Cardiac ventricle fibroblast (primary cell): ENCODE results near the gene EIF4A3. TPM values are rescaled to one million over a fixed set of nuclear protein-coding genes. Genes with fewer than 3 reads are reported as not detected.

Source experiments
- total RNA-seq: library from RNA; depleted of rRNA; stranded (reverse); fragments of >200 nt; gene quantifications from 2 replicates; pipeline ENCODE4 v1.2.3, GENCODE V29; 2015

The EIF4A3 gene
- 59.5 and 64.0 TPM in 2 replicates for total RNA-seq

GRCh38 chr17:80147035-80147822 is at the start of gene EIF4A3:
EIF4A3 (minus strand) TSS chr17:80147128; CDS start chr17:80146961, 167 bp downstream.

DNA sequence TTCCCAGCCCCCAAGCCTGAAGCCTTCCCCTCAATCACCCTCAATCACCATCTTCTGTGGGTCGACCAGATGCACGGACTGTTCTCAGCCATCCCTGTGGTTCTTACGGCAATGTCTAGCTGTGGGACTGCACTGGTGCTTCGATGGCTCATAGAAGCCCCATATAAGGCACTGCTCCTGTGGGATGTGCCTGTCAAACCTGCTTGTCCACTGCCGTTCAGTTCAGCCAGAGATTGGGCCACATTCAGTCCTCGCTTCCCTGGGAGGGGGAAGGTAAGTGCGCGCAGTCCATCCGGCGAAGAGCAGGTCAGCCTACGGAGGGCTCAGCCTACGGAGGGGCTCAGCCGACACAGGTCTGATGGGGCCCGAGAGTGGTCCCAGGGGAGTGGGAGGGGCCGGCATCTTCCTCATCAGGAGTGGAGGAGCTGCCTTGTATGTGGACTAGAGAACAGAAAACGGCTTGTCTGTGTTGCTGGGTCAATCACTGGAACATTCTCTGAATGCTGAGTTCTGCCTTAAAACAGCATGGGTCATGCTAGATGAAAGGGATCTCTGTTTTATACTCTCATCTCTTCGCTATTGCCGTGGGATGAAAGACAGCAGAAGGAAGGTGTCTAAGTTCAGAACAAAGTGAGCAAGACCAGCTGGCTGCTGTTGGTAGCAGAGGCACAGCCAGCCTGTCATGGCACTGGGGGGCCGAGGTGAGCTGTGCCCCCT is 23.0 kb upstream of the EIF4A3 start, which contains the start of gene CARD14:
TSS of gene CARD14 (plus strand) at position 247 of the 717 bp plus-strand sequence. CDS start 11,409 bp downstream, outside the sequence.

DNA sequence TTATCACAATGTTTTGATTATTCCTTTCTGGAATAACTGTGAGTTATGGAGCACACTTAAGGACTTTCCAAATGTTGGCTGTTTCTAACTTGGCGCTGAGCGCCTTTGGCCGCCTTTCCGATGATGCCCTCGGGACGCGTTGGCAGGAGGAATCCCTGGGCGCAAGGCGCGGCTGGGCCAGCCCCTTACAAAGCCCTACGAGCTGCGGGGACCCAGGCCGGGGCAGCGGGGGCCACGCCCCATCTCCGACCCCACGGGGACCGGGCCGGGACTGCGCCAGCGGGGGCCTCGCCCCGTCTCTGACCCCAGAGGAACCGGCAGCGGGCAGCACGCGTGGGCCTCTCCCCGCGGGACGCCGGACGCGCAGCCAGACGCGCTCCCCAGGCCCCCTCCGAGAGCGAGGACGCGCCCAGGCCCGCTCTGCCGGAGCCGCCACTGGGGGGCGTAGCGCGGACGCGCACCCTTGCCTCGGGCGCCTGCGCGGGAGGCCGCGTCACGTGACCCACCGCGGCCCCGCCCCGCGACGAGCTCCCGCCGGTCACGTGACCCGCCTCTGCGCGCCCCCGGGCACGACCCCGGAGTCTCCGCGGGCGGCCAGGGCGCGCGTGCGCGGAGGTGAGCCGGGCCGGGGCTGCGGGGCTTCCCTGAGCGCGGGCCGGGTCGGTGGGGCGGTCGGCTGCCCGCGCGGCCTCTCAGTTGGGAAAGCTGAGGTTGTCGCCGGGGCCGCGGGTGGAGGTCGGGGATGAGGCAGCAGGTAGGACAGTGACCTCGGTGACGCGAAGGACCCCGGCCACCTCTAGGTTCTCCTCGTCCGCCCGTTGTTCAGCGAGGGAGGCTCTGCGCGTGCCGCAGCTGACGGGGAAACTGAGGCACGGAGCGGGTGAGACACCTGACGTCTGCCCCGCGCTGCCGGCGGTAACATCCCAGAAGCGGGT is 45.6 kb downstream of the EIF4A3 start, which contains the start of gene GAA:
TSS of gene GAA (plus strand) at position 571 of the 935 bp plus-strand sequence. CDS start 3,006 bp downstream, outside the sequence.

Other genes with a start within 250 kb of the EIF4A3 start
- 56.9 and 64.1 TPM in 2 replicates for gene TBC1D16, start 111.3 kb downstream of the EIF4A3 start, total RNA-seq
- gene CCDC40, start 110.5 kb downstream of the EIF4A3 start, total RNA-seq: 0.78 and 5.7 TPM in 2 replicates
- 82.9 and 91.9 TPM in 2 replicates for gene GAA, start 45.5 kb downstream of the EIF4A3 start, total RNA-seq
- gene CARD14, start 22.9 kb upstream of the EIF4A3 start, total RNA-seq: 0.15 TPM in 1 of 2 replicates, not detected in the other
- gene SGSH, start 73.2 kb upstream of the EIF4A3 start, total RNA-seq: 19.2 and 19.4 TPM in 2 replicates
- gene SLC26A11, start 73.3 kb upstream of the EIF4A3 start, total RNA-seq: 11.9 and 13.3 TPM in 2 replicates
- 56.3 and 57.3 TPM in 2 replicates for gene RNF213, start 113.7 kb upstream of the EIF4A3 start, total RNA-seq